Esophagus muscularis mucosa (tissue), 3 donors: ENCODE measurements around the gene TMEM151A.

Source experiments
- POLR2AphosphoS5 ChIP-seq, 2 donors: sonication (generic); formaldehyde crosslinking; IDR thresholded peaks; one replicate each; pipeline ENCODE4 v1.6.1; 2017; ENCODE audit warnings: antibody characterized with exemption in 2 of 2
- TF ChIP-seq, protein P1 (sequence below), 3 experiments: fragments of 200-600 bp in 2 of 3; fragments of 450-650 bp in 1 of 3; sonication (generic) in 2 of 3; IDR thresholded peaks; one replicate each; pipeline ENCODE4 v1.5.1; 2017 to 2019; ENCODE audit warnings: antibody characterized with exemption in 3 of 3, mild to moderate bottlenecking in 2 of 3, moderate library complexity in 1 of 3

DNA sequence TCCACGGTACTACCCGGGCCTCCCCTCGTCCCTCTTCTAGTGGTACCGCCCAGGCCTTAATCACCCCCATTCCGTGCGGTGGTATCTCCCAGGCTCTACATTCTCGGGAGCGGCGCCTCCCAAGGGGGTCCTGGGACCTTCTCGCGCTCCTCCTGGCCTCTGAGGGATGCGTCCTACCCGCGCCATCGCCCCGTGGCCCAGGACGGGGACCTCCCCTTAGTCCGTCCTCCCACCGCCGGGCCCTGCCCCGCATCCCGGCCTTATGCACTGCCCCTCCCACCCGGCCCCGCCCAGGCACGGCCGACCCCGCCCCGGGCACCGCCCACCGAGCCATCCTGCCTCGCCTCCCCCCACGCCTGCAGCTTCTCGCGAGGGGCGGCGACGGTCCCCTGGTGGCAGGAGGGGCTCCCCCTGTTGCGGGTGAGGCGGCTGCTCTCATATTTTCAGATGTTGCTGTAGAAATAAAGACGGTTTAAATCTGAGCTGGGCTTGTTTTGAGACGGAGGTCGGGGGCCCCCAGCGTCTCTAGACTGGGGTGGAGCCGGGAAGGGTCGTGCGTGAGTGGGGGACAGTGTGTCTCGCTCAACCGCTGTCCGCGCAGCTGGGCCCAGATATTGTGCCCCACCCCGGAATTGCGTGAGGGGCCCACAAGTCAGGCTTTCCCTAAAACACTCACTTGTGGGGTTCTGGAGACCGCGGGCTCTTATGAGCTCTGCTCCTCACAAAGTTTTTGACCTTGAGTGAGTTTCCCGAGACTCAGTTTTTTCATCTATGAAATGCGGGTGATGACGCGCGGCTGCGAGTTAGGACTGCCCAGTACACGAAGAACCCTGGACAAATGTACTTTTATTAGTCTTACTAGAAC, 24.1 kb upstream of the TMEM151A start:
- peak; percentile 85 to 90 for TF ChIP-seq POLR2AphosphoS5 (IDR thresholded peaks at IDR 0.05)
- TF ChIP-seq, protein P1, sequence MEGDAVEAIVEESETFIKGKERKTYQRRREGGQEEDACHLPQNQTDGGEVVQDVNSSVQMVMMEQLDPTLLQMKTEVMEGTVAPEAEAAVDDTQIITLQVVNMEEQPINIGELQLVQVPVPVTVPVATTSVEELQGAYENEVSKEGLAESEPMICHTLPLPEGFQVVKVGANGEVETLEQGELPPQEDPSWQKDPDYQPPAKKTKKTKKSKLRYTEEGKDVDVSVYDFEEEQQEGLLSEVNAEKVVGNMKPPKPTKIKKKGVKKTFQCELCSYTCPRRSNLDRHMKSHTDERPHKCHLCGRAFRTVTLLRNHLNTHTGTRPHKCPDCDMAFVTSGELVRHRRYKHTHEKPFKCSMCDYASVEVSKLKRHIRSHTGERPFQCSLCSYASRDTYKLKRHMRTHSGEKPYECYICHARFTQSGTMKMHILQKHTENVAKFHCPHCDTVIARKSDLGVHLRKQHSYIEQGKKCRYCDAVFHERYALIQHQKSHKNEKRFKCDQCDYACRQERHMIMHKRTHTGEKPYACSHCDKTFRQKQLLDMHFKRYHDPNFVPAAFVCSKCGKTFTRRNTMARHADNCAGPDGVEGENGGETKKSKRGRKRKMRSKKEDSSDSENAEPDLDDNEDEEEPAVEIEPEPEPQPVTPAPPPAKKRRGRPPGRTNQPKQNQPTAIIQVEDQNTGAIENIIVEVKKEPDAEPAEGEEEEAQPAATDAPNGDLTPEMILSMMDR (IDR thresholded peaks at IDR 0.05) = peak in 1 of 3 experiments; percentile 19
